WTC11 (cell line): Measurements from ENCODE around the gene SF3B1. TPM values are rescaled to one million over a fixed set of nuclear protein-coding genes. Genes with fewer than 3 reads are reported as not detected.

Source experiments
- ATAC-seq: fragments of 200-7000 bp; cut with Tn5 transposase; 2 replicates; pipeline ENCODE4 v1.10.0; 2021; ENCODE audit warnings: mild to moderate bottlenecking, moderate library complexity
- CTCF ChIA-PET: fragments of 300-600 bp; sonication (Branson Sonifier 250); formaldehyde crosslinking; loops from one replicate; lab custom pipeline; 2021; ENCODE audit warnings: antibody characterized with exemption; lab: Charles Lee
- POLR2A ChIA-PET: fragments of 350-600 bp; sonication (Branson Sonifier 250); formaldehyde crosslinking; loops from one replicate; lab custom pipeline; 2021; ENCODE audit warnings: antibody characterized with exemption; lab: Charles Lee
- DNase-seq: peaks from one replicate; pipeline ENCODE4 v3.0.0; 2021; ENCODE audit warnings: low spot score
- H3K27ac Mint-ChIP-seq: 2 replicates; pipeline ENCODE4 v1.8.0; 2021; ENCODE audit warnings: mixed read lengths
- H3K27me3 Mint-ChIP-seq: 2 replicates; pipeline ENCODE4 v1.8.0; 2021; ENCODE audit warnings: low read depth, mild to moderate bottlenecking, moderate library complexity, mixed read lengths
- H3K36me3 Mint-ChIP-seq: 2 replicates; pipeline ENCODE4 v1.8.0; 2021; ENCODE audit warnings: mixed read lengths
- H3K4me1 Mint-ChIP-seq: 2 replicates; pipeline ENCODE4 v1.8.0; 2022; ENCODE audit warnings: mixed read lengths
- H3K4me3 Mint-ChIP-seq: 2 replicates; pipeline ENCODE4 v1.8.0; 2021; ENCODE audit warnings: mild to moderate bottlenecking, moderate library complexity, mixed read lengths
- H3K9me3 Mint-ChIP-seq: 2 replicates; pipeline ENCODE4 v1.8.0; 2021; ENCODE audit warnings: mixed read lengths
- AFF4 ChIP-seq: sonication (generic); formaldehyde crosslinking; IDR thresholded peaks from 2 replicates; pipeline ENCODE4 v1.8.1; 2023; ENCODE audit warnings: mild to moderate bottlenecking, missing genetic modification reagents, borderline replicate concordance
- ATF1 ChIP-seq: sonication (generic); formaldehyde crosslinking; IDR thresholded peaks from 2 replicates; pipeline ENCODE4 v1.8.1; 2023; ENCODE audit warnings: mild to moderate bottlenecking, moderate library complexity, missing genetic modification reagents
- CREM ChIP-seq: sonication (generic); formaldehyde crosslinking; IDR thresholded peaks from 2 replicates; pipeline ENCODE4 v1.8.1; 2022; ENCODE audit warnings: mild to moderate bottlenecking, missing genetic modification reagents, moderate library complexity
- E2F1 ChIP-seq: sonication (generic); formaldehyde crosslinking; IDR thresholded peaks from 2 replicates; pipeline ENCODE4 v1.8.0; 2022; ENCODE audit warnings: mild to moderate bottlenecking, missing genetic modification reagents
- E2F4 ChIP-seq: sonication (generic); formaldehyde crosslinking; IDR thresholded peaks from 2 replicates; pipeline ENCODE4 v1.8.1; 2022; ENCODE audit warnings: low read depth, mild to moderate bottlenecking, moderate library complexity, missing genetic modification reagents, borderline replicate concordance
- ESRRA ChIP-seq: sonication (generic); formaldehyde crosslinking; IDR thresholded peaks from 2 replicates; pipeline ENCODE4 v1.8.1; 2022; ENCODE audit warnings: mild to moderate bottlenecking, missing genetic modification reagents, borderline replicate concordance
- FOXK1 ChIP-seq: sonication (generic); formaldehyde crosslinking; IDR thresholded peaks from 2 replicates; pipeline ENCODE4 v1.8.0; 2022; ENCODE audit warnings: mild to moderate bottlenecking, moderate library complexity, missing genetic modification reagents
- GABPB1 ChIP-seq: sonication (generic); formaldehyde crosslinking; IDR thresholded peaks from 2 replicates; pipeline ENCODE4 v1.8.1; 2023; ENCODE audit warnings: mild to moderate bottlenecking, missing genetic modification reagents
- IRF1 ChIP-seq: sonication (generic); formaldehyde crosslinking; IDR thresholded peaks from 2 replicates; pipeline ENCODE4 v1.8.0; 2023; ENCODE audit warnings: missing genetic modification reagents
- JAZF1 ChIP-seq: fragments of 250-450 bp; sonication (Bioruptor Pico); IDR thresholded peaks from 2 replicates; pipeline ENCODE4 v1.9.0; 2021; ENCODE audit warnings: moderate library complexity, mild to moderate bottlenecking, inconsistent platforms
- JUN ChIP-seq: sonication (generic); formaldehyde crosslinking; IDR thresholded peaks from 2 replicates; pipeline ENCODE4 v1.8.0; 2023; ENCODE audit warnings: mild to moderate bottlenecking, missing genetic modification reagents
- KAT7 ChIP-seq: sonication (generic); formaldehyde crosslinking; IDR thresholded peaks from 2 replicates; pipeline ENCODE4 v1.8.1; 2023; ENCODE audit warnings: missing genetic modification reagents, mild to moderate bottlenecking, borderline replicate concordance
- MYBL2 ChIP-seq: sonication (generic); formaldehyde crosslinking; IDR thresholded peaks from 2 replicates; pipeline ENCODE4 v1.8.1; 2023; ENCODE audit warnings: mild to moderate bottlenecking, moderate library complexity, missing genetic modification reagents
- NFATC4 ChIP-seq: fragments of 250-450 bp; sonication (Bioruptor Pico); IDR thresholded peaks from 2 replicates; pipeline ENCODE4 v1.9.0; 2021; ENCODE audit warnings: mild to moderate bottlenecking
- NFE2L1 ChIP-seq: sonication (generic); formaldehyde crosslinking; IDR thresholded peaks from 2 replicates; pipeline ENCODE4 v1.8.1; 2023; ENCODE audit warnings: missing genetic modification reagents
- NR1H2 ChIP-seq: sonication (generic); formaldehyde crosslinking; IDR thresholded peaks from 2 replicates; pipeline ENCODE4 v1.9.0; 2021; ENCODE audit warnings: mild to moderate bottlenecking, moderate library complexity, missing genetic modification reagents
- PREB ChIP-seq: sonication (generic); formaldehyde crosslinking; IDR thresholded peaks from 2 replicates; pipeline ENCODE4 v1.8.1; 2022; ENCODE audit warnings: mild to moderate bottlenecking, missing genetic modification reagents, moderate library complexity, borderline replicate concordance
- SMAD3 ChIP-seq: sonication (generic); formaldehyde crosslinking; IDR thresholded peaks from 2 replicates; pipeline ENCODE4 v1.8.0; 2022; ENCODE audit warnings: missing genetic modification reagents, mild to moderate bottlenecking, borderline replicate concordance
- SP1 ChIP-seq: sonication (generic); formaldehyde crosslinking; conservative IDR thresholded peaks from 2 replicates; pipeline ENCODE4 v1.8.1; 2022; ENCODE audit warnings: missing genetic modification reagents
- TCF7 ChIP-seq: sonication (generic); formaldehyde crosslinking; IDR thresholded peaks from 2 replicates; pipeline ENCODE4 v1.8.0; 2022; ENCODE audit warnings: mild to moderate bottlenecking, low read depth, missing genetic modification reagents, moderate library complexity
- TEAD1 ChIP-seq: sonication (generic); formaldehyde crosslinking; IDR thresholded peaks from 2 replicates; pipeline ENCODE4 v1.8.0; 2022; ENCODE audit warnings: mild to moderate bottlenecking, missing genetic modification reagents
- TEAD4 ChIP-seq: sonication (generic); formaldehyde crosslinking; IDR thresholded peaks from 2 replicates; pipeline ENCODE4 v1.8.0; 2022; ENCODE audit warnings: mild to moderate bottlenecking, missing genetic modification reagents
- USF2 ChIP-seq: sonication (generic); formaldehyde crosslinking; IDR thresholded peaks from 2 replicates; pipeline ENCODE4 v1.8.1; 2023; ENCODE audit warnings: mild to moderate bottlenecking, missing genetic modification reagents, moderate library complexity
- ZNF232 ChIP-seq: sonication (generic); formaldehyde crosslinking; IDR thresholded peaks from 2 replicates; pipeline ENCODE4 v1.8.0; 2022; ENCODE audit warnings: mild to moderate bottlenecking, missing genetic modification reagents
- total RNA-seq: library from RNA; stranded (reverse); gene quantifications from 3 replicates; pipeline ENCODE4 v1.2.3, GENCODE V29; 2021

Gene SF3B1
- total RNA-seq, 1 experiment from 2014 or later: 321 TPM

GRCh38 chr2:197453914-197454398 lies 19.1 kb upstream of the SF3B1 start:
- POLR2A ChIA-PET: interaction anchor here (1.3 to 1.6 kb wide), 2 partner anchors 19 to 45 kb away, joined by 22 to 27 read pairs; partner anchors contain the start of genes HSPD1, HSPE1 and SF3B1
- Mint-ChIP-seq H3K4me3 (peak overlapping the region; percentile 100), H3K4me1 (peaks cover 10% of the 10 kb centered on the region), H3K9me3 (peaks cover 5% of the 10 kb centered on the region), H3K27ac (peak overlapping the region; percentile 100), H3K36me3 (no peaks in the 10 kb centered on the region), H3K27me3 (no peaks in the 10 kb centered on the region; the same call in 1 of the 2 replicates)
- DNase-seq (peak; percentile 53), ATAC-seq (peak; percentile 8; the same call in 1 of the 2 replicates)
- no peak for TF ChIP-seq ZNF232 (CRISPR knock-in tag)
- TF ChIP-seq IRF1: no peak
- no peak for TF ChIP-seq ATF1 (CRISPR knock-in tag)
- TF ChIP-seq TEAD1 (CRISPR knock-in tag): peak; percentile 35; the same call in 1 of the 2 replicates
- TF ChIP-seq GABPB1 (CRISPR knock-in tag): peak; percentile 33; the same call in 1 of the 2 replicates
- no peak for TF ChIP-seq KAT7 (CRISPR knock-in tag)
- TF ChIP-seq TCF7: no peak
- no peak for TF ChIP-seq AFF4 (CRISPR knock-in tag)
- CTCF ChIA-PET: interaction anchor here (1.0 kb wide), 1 partner anchor 9 kb away, joined by 5 read pairs; no protein-coding TSS in a partner anchor

GRCh38 chr2:197453123-197453913 lies 18.5 kb upstream of the SF3B1 start, which contains the start of gene COQ10B:
Gene COQ10B, plus strand, starts transcription at chr2:197453552. Its CDS starts 9 bp downstream, at chr2:197453561.
- ChIA-PET POLR2A (interaction anchor here (0.6 to 1.6 kb wide), 13 partner anchors 10 to 252 kb away, joined by 3 to 27 read pairs (median 4); partner anchors contain the start of genes HSPD1, HSPE1, MARS2 and MOB4), CTCF (interaction anchor here (0.5 to 1.0 kb wide), 5 partner anchors 9 to 289 kb away, joined by 3 to 5 read pairs (median 3); no protein-coding TSS in a partner anchor)
- peak within 1 kb of the TSS; percentile 100 for H3K4me3 Mint-ChIP-seq
- H3K27me3 Mint-ChIP-seq: no peaks in the 10 kb centered on the region; the same call in 1 of the 2 replicates
- DNase-seq: peak; percentile 99
- peak within 1 kb of the TSS; percentile 100 for H3K27ac Mint-ChIP-seq
- H3K4me1 Mint-ChIP-seq: peaks cover 10% of the 10 kb centered on the region
- H3K9me3 Mint-ChIP-seq: peaks cover 5% of the 10 kb centered on the region
- ATAC-seq: peak; percentile 94
- H3K36me3 Mint-ChIP-seq: no peaks in the 10 kb centered on the region
- TF ChIP-seq SMAD3 (CRISPR knock-in tag): no peak
- 0 out of 2 replicates have a peak, but pooled peaks have one; percentile 24 for TF ChIP-seq ESRRA
- peak; percentile 85; the same call in 1 of the 2 replicates for TF ChIP-seq ZNF232 (CRISPR knock-in tag)
- TF ChIP-seq CREM (CRISPR knock-in tag): 0 out of 2 replicates have a peak, but pooled peaks have one; percentile 56
- TF ChIP-seq E2F4 (CRISPR knock-in tag): no peak
- TF ChIP-seq SP1 (CRISPR knock-in tag): peak; percentile 94
- TF ChIP-seq PREB (CRISPR knock-in tag): 0 out of 2 replicates have a peak, but pooled peaks have one; percentile 53
- peak; percentile 87 for TF ChIP-seq FOXK1 (CRISPR knock-in tag)
- no peak for TF ChIP-seq NFE2L1 (CRISPR knock-in tag)
- no peak for TF ChIP-seq NFATC4
- no peak for TF ChIP-seq NR1H2 (CRISPR knock-in tag)
- TF ChIP-seq USF2 (CRISPR knock-in tag): 0 out of 2 replicates have a peak, but pooled peaks have one; percentile 10
- TF ChIP-seq TEAD4 (CRISPR knock-in tag): 0 out of 2 replicates have a peak, but pooled peaks have one; percentile 20
- TF ChIP-seq E2F1: 0 out of 2 replicates have a peak, but pooled peaks have one; percentile 26
- peak; percentile 71 for TF ChIP-seq GABPB1 (CRISPR knock-in tag)
- TF ChIP-seq MYBL2 (CRISPR knock-in tag): peak; percentile 51; the same call in 1 of the 2 replicates
- TF ChIP-seq JUN (CRISPR knock-in tag): no peak
- TF ChIP-seq JAZF1: no peak
